MCF 10A (cell line): ENCODE results near the gene WDR59. TPM values are rescaled to one million over a fixed set of nuclear protein-coding genes. Genes with fewer than 3 reads are reported as not detected.
A peak's percentile ranks its signal among the peaks of the same experiment; 100 is the strongest.

Experiments
- BruUV-seq: library from RNA; stranded (reverse); fragments of 400-500 nt; replicated peaks from 2 replicates; lab custom pipeline; 2021; lab: Mats Ljungman, UMichigan
- CTCF ChIA-PET: fragments of 300-600 bp; sonication (Branson Sonifier 250); formaldehyde crosslinking; extraction: SDS; loops from one replicate; lab custom pipeline; 2021; ENCODE audit warnings: antibody characterized with exemption, inconsistent platforms; lab: Yijun Ruan, JAX
- POLR2A ChIA-PET: fragments of 300-600, 350-650 bp; sonication (Branson Sonifier 250); formaldehyde crosslinking; extraction: SDS; loops from one replicate; lab custom pipeline; 2020; ENCODE audit warnings: antibody characterized with exemption, inconsistent platforms; lab: Yijun Ruan, JAX
- DNase-seq: peaks from one replicate; pipeline ENCODE4 v3.0.0-alpha.2; 2018; ENCODE audit not compliant: unreplicated experiment
- H3K27ac Mint-ChIP-seq: one replicate; pipeline ENCODE4 v1.8.0; 2022; ENCODE audit warnings: mild to moderate bottlenecking, low read depth, mixed read lengths; ENCODE audit not compliant: unreplicated experiment
- H3K27me3 Mint-ChIP-seq: one replicate; pipeline ENCODE4 v1.8.0; 2022; ENCODE audit warnings: mixed read lengths; ENCODE audit not compliant: insufficient read depth, unreplicated experiment
- H3K36me3 Mint-ChIP-seq: one replicate; pipeline ENCODE4 v1.8.0; 2022; ENCODE audit warnings: mild to moderate bottlenecking, moderate library complexity, mixed read lengths; ENCODE audit not compliant: insufficient read depth, unreplicated experiment
- H3K4me1 Mint-ChIP-seq: one replicate; pipeline ENCODE4 v1.8.0; 2022; ENCODE audit warnings: mixed read lengths; ENCODE audit not compliant: insufficient read depth, unreplicated experiment
- H3K4me3 Mint-ChIP-seq: one replicate; pipeline ENCODE4 v1.8.0; 2022; ENCODE audit warnings: mild to moderate bottlenecking, moderate library complexity, mixed read lengths; ENCODE audit not compliant: unreplicated experiment
- H3K9me3 Mint-ChIP-seq: one replicate; pipeline ENCODE4 v1.8.0; 2022; ENCODE audit warnings: mixed read lengths; ENCODE audit not compliant: unreplicated experiment
- intact Hi-C: fragments of 100-400 bp; cut with micrococcal nuclease; formaldehyde crosslinking; loops from 2 replicates; pipeline ENCODE4 v1.14.1; 2022
- total RNA-seq: library from RNA; stranded (reverse); gene quantifications from 2 replicates; pipeline ENCODE4 v1.2.3, GENCODE V29; 2022
- TF ChIP-seq, protein P1 (sequence below): fragments of 200-600 bp; IDR thresholded peaks from one replicate; pipeline ENCODE4 v1.8.0; 2022; ENCODE audit warnings: antibody characterized with exemption, mild to moderate bottlenecking; ENCODE audit not compliant: unreplicated experiment

Gene WDR59
- total RNA-seq, 1 experiment from 2014 or later = 56.1 TPM

GRCh38 chr16:74871608-74872007 lies 113.3 kb downstream of the WDR59 start:
- peaks cover 7% of the 10 kb centered on the region for H3K4me1 Mint-ChIP-seq
- BruUV-seq = no TSS peak

GRCh38 chr16:74868501-74868900 lies 116.4 kb downstream of the WDR59 start:
- H3K4me3 Mint-ChIP-seq = no peak overlapping the region
- peak; percentile 5 for DNase-seq
- POLR2A ChIA-PET = interaction anchor here (0.7 kb wide), 1 partner anchor 389 kb away, joined by 3 read pairs; no protein-coding TSS in a partner anchor
- no peaks in the 10 kb centered on the region for H3K27me3 Mint-ChIP-seq
- no peak overlapping the region for H3K27ac Mint-ChIP-seq
- H3K4me1 Mint-ChIP-seq = peaks cover 7% of the 10 kb centered on the region
- H3K36me3 Mint-ChIP-seq = peaks cover 13% of the 10 kb centered on the region
- TSS peak; percentile 28 for BruUV-seq
- CTCF ChIA-PET = interaction anchor here (0.6 to 1.8 kb wide), 4 partner anchors 55 to 242 kb away, joined by 3 to 6 read pairs (median 4); no protein-coding TSS in a partner anchor
- TF ChIP-seq, protein P1, sequence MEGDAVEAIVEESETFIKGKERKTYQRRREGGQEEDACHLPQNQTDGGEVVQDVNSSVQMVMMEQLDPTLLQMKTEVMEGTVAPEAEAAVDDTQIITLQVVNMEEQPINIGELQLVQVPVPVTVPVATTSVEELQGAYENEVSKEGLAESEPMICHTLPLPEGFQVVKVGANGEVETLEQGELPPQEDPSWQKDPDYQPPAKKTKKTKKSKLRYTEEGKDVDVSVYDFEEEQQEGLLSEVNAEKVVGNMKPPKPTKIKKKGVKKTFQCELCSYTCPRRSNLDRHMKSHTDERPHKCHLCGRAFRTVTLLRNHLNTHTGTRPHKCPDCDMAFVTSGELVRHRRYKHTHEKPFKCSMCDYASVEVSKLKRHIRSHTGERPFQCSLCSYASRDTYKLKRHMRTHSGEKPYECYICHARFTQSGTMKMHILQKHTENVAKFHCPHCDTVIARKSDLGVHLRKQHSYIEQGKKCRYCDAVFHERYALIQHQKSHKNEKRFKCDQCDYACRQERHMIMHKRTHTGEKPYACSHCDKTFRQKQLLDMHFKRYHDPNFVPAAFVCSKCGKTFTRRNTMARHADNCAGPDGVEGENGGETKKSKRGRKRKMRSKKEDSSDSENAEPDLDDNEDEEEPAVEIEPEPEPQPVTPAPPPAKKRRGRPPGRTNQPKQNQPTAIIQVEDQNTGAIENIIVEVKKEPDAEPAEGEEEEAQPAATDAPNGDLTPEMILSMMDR = no peak
- H3K9me3 Mint-ChIP-seq = no peaks in the 10 kb centered on the region
- intact Hi-C loops = loop anchor here (10.0 kb wide), 1 partner anchor 564 kb away; no protein-coding TSS in a partner anchor

More at GRCh38 chr16:74871608-74872007, 113.3 kb downstream of the WDR59 start:
- H3K27ac Mint-ChIP-seq = no peak overlapping the region
- POLR2A ChIA-PET = no interaction called here
- intact Hi-C loops = no loop called here
- TF ChIP-seq, protein P1 = no peak
- no peak overlapping the region for H3K4me3 Mint-ChIP-seq
- no peak for DNase-seq
- no peaks in the 10 kb centered on the region for H3K9me3 Mint-ChIP-seq
- CTCF ChIA-PET = interaction anchor here (0.7 to 5.9 kb wide), 2 partner anchors 9 to 220 kb away, joined by 3 to 48 read pairs; no protein-coding TSS in a partner anchor
- no peaks in the 10 kb centered on the region for H3K27me3 Mint-ChIP-seq
- H3K36me3 Mint-ChIP-seq = peaks cover 33% of the 10 kb centered on the region

GRCh38 chr16:74868035-74868434 lies 116.9 kb downstream of the WDR59 start:
- no TSS peak for BruUV-seq
- Mint-ChIP-seq H3K36me3 (peaks cover 9% of the 10 kb centered on the region), H3K27me3 (no peaks in the 10 kb centered on the region), H3K27ac (no peak overlapping the region), H3K9me3 (no peaks in the 10 kb centered on the region), H3K4me1 (peaks cover 7% of the 10 kb centered on the region), H3K4me3 (no peak overlapping the region)
- TF ChIP-seq, protein P1 = no peak
- ChIA-PET POLR2A (interaction anchor here (0.7 kb wide), 1 partner anchor 388 kb away, joined by 3 read pairs; no protein-coding TSS in a partner anchor), CTCF (interaction anchor here (0.6 to 1.8 kb wide), 5 partner anchors 54 to 243 kb away, joined by 3 to 6 read pairs (median 4); no protein-coding TSS in a partner anchor)
- intact Hi-C loops = loop anchor here (10.0 kb wide), 1 partner anchor 563 kb away; no protein-coding TSS in a partner anchor
- DNase-seq = no peak

DNA sequence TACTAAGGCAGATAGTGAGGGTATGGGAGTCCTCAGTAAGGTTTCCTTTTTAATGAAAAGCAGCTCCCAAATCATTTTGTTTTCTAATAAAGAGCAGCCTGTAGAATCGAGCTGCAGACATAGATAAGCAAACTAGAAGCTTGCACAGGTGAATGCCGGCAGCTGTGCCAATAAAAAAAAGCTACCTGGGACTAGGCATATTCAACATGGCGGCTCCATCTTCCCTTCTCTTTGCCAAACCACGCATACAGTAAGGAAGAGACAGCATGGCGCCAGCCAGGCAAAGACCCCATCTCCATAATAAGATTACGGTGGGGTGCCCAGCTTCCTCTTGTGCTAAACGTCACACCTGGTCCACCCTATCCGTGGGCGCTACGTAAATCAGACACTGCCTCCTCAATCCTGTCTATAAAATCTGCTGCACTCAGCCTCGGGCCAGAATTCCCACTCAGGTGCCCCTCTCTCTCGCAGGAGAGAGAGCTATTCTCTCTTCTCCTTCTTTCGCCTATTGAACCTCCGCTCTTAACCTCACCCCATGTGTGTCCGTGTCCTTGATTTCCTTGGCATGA lies 117.6 kb downstream of the WDR59 start:
- Mint-ChIP-seq H3K4me3 (no peak overlapping the region), H3K27ac (no peak overlapping the region), H3K4me1 (peaks cover 11% of the 10 kb centered on the region), H3K36me3 (peaks cover 5% of the 10 kb centered on the region), H3K9me3 (no peaks in the 10 kb centered on the region), H3K27me3 (no peaks in the 10 kb centered on the region)
- TF ChIP-seq, protein P1 = no peak
- CTCF ChIA-PET = interaction anchor here (0.6 to 1.8 kb wide), 7 partner anchors 27 to 244 kb away, joined by 3 to 7 read pairs (median 4); no protein-coding TSS in a partner anchor
- DNase-seq = no peak
- POLR2A ChIA-PET = no interaction called here
- intact Hi-C loops = loop anchor here (10.0 kb wide), 1 partner anchor 563 kb away; no protein-coding TSS in a partner anchor
- no TSS peak for BruUV-seq
